SK-N-SH (cell line): ENCODE data around the gene ESYT1. TPM values are rescaled to one million over a fixed set of nuclear protein-coding genes. Genes with fewer than 3 reads are reported as not detected.
A peak's percentile ranks its signal among the peaks of the same experiment; 100 is the strongest.

Experiments
- CTCF ChIA-PET: fragments of 300-600, 350-600 bp; formaldehyde crosslinking; extraction: SDS; loops from one replicate; lab custom pipeline; 2021; lab: Yijun Ruan, JAX
- POLR2A ChIA-PET: fragments of 350-600 bp; sonication (Branson Sonifier 250); formaldehyde crosslinking; extraction: SDS; loops from one replicate; lab custom pipeline; 2020; ENCODE audit warnings: antibody characterized with exemption, inconsistent platforms; lab: Yijun Ruan, JAX
- DNase-seq: peaks from one replicate; pipeline ENCODE4 v3.0.0; 2012
- H2AFZ ChIP-seq: fragments of 200-600 bp; sonication (generic); 2 replicates; pipeline ENCODE4 v1.8.1; 2016; ENCODE audit warnings: antibody characterized with exemption, mild to moderate bottlenecking, low read depth
- H3F3A ChIP-seq: fragments of 200-600 bp; sonication (generic); replicated peaks from 2 replicates; pipeline ENCODE3; 2016; ENCODE audit warnings: antibody characterized with exemption, mild to moderate bottlenecking; ENCODE audit not compliant: insufficient read depth
- H3K27ac ChIP-seq, 2 experiments: fragments of 200-500 bp in 1 of 2; fragments of 200-600 bp in 1 of 2; sonication (Bioruptor generic) in 1 of 2; sonication (generic), shearing (Covaris generic) in 1 of 2; 2 replicates each; pipeline versions ENCODE4 v1.5.1 to v1.6.1; 2014 to 2016; ENCODE audit warnings: low read depth in 2 of 2, inconsistent platforms in 1 of 2, low read length in 1 of 2, mild to moderate bottlenecking in 1 of 2, mixed read lengths in 1 of 2
- H3K27me3 ChIP-seq: fragments of 200-600 bp; sonication (generic), shearing (Covaris generic); 2 replicates; pipeline ENCODE4 v1.6.1; 2016; ENCODE audit warnings: mixed run types; ENCODE audit not compliant: insufficient read depth
- H3K36me3 ChIP-seq, 2 experiments: fragments of 200-500 bp in 1 of 2; fragments of 200-600 bp in 1 of 2; sonication (Bioruptor generic) in 1 of 2; sonication (generic) in 1 of 2; replicated peaks in 1 of 2; 2 replicates each; pipeline versions ENCODE3 to v1.5.1; 2014 to 2016; ENCODE audit warnings: low read length in 1 of 2, mild to moderate bottlenecking in 1 of 2; ENCODE audit not compliant: insufficient read depth in 2 of 2, control insufficient read depth in 1 of 2
- H3K4me1 ChIP-seq, 2 experiments: fragments of 200-500 bp in 1 of 2; fragments of 200-600 bp in 1 of 2; sonication (Bioruptor generic) in 1 of 2; sonication (generic), shearing (Covaris generic) in 1 of 2; 2 replicates each; pipeline versions ENCODE4 v1.5.1 to v1.6.1; 2014 to 2016; ENCODE audit warnings: low read depth in 1 of 2, low read length in 1 of 2, mixed run types in 1 of 2; ENCODE audit not compliant: insufficient read depth in 2 of 2, control insufficient read depth in 1 of 2
- H3K4me2 ChIP-seq: fragments of 200-600 bp; sonication (generic), shearing (Covaris generic); 2 replicates; pipeline ENCODE4 v1.6.1; 2017; ENCODE audit warnings: mixed run types
- H3K4me3 ChIP-seq, 2 experiments: fragments of 200-500 bp in 1 of 2; fragments of 200-600 bp in 1 of 2; sonication (Bioruptor generic) in 1 of 2; sonication (generic), shearing (Covaris generic) in 1 of 2; 2 replicates each; pipeline versions ENCODE4 v1.5.1 to v1.8.1; 2014 to 2016; ENCODE audit warnings: low read depth in 2 of 2, inconsistent platforms in 1 of 2, low read length in 1 of 2, mild to moderate bottlenecking in 1 of 2, mixed read lengths in 1 of 2, moderate library complexity in 1 of 2
- H3K79me2 ChIP-seq: fragments of 200-600 bp; sonication (generic); 2 replicates; pipeline ENCODE4 v1.8.1; 2017; ENCODE audit warnings: mild to moderate bottlenecking; ENCODE audit not compliant: insufficient read depth
- H3K9ac ChIP-seq: fragments of 200-600 bp; sonication (generic); 2 replicates; pipeline ENCODE4 v1.6.1; 2017; ENCODE audit warnings: mixed run types
- H3K9me2 ChIP-seq: fragments of 200-600 bp; sonication (generic); 2 replicates; pipeline ENCODE4 v1.6.1; 2017; ENCODE audit warnings: mixed run types
- H3K9me3 ChIP-seq: fragments of 200-600 bp; sonication (generic); 2 replicates; pipeline ENCODE4 v1.6.1; 2017; ENCODE audit warnings: mixed run types, mild to moderate bottlenecking, moderate library complexity
- H4K20me1 ChIP-seq: fragments of 200-600 bp; sonication (generic); 2 replicates; pipeline ENCODE4 v1.6.1; 2017; ENCODE audit warnings: mild to moderate bottlenecking, mixed run types; ENCODE audit not compliant: insufficient read depth
- CHD2 ChIP-seq: fragments of 150-350 bp; IDR thresholded peaks from 2 replicates; pipeline ENCODE4 v1.6.1; 2018; ENCODE audit warnings: low read length; ENCODE audit not compliant: partially characterized antibody
- CTCF ChIP-seq: fragments of 200-600 bp; sonication (generic); IDR thresholded peaks from 2 replicates; pipeline ENCODE4 v1.6.1; 2017; ENCODE audit warnings: antibody characterized with exemption, mild to moderate bottlenecking, moderate library complexity
- ELF1 ChIP-seq: IDR thresholded peaks from 2 replicates; pipeline ENCODE4 v1.4.0; 2012
- EP300 ChIP-seq, 2 experiments: IDR thresholded peaks; 2 replicates each; pipeline versions ENCODE4 v1.4.0 to v1.6.1; 2012; ENCODE audit warnings: borderline replicate concordance in 1 of 2, low read depth in 1 of 2, low read length in 1 of 2
- EZH2phosphoT487 ChIP-seq: fragments of 200-600 bp; sonication (generic); IDR thresholded peaks from 2 replicates; pipeline ENCODE4 v1.6.1; 2017; ENCODE audit warnings: low read depth, mixed run types, mild to moderate bottlenecking, antibody characterized with exemption, moderate library complexity, borderline replicate concordance
- FOXJ3 ChIP-seq: sonication (generic); formaldehyde crosslinking; IDR thresholded peaks from 2 replicates; pipeline ENCODE4 v1.5.1; 2020; ENCODE audit warnings: mild to moderate bottlenecking, missing genetic modification reagents
- GABPA ChIP-seq: IDR thresholded peaks from 2 replicates; pipeline ENCODE4 v1.4.0; 2012; ENCODE audit warnings: low read depth, mild to moderate bottlenecking
- GATA2 ChIP-seq: sonication (generic); formaldehyde crosslinking; IDR thresholded peaks from 2 replicates; pipeline ENCODE4 v1.5.0; 2020; ENCODE audit warnings: mild to moderate bottlenecking, missing genetic modification reagents
- IRF3 ChIP-seq: fragments of 150-350 bp; IDR thresholded peaks from 2 replicates; pipeline ENCODE4 v1.6.1; 2016; ENCODE audit warnings: mild to moderate bottlenecking, low read depth, low read length
- MAX ChIP-seq: IDR thresholded peaks from 2 replicates; pipeline ENCODE4 v1.4.0; 2012; ENCODE audit warnings: low read depth
- MEF2A ChIP-seq: IDR thresholded peaks from 2 replicates; pipeline ENCODE4 v1.4.0; 2012; ENCODE audit warnings: low read depth, borderline replicate concordance
- MXI1 ChIP-seq: IDR thresholded peaks from 2 replicates; pipeline ENCODE4 v1.6.1; 2012; ENCODE audit warnings: mild to moderate bottlenecking, low read depth, low read length, improper control_type of control experiment
- NFIC ChIP-seq: IDR thresholded peaks from 2 replicates; pipeline ENCODE4 v1.4.0; 2012; ENCODE audit warnings: borderline replicate concordance
- POLR2AphosphoS5 ChIP-seq: IDR thresholded peaks from 2 replicates; pipeline ENCODE4 v1.6.1; 2012; ENCODE audit warnings: low read depth, low read length
- RAD21 ChIP-seq: IDR thresholded peaks from 2 replicates; pipeline ENCODE4 v1.6.1; 2012; ENCODE audit warnings: mild to moderate bottlenecking, low read length
- RCOR1 ChIP-seq: fragments of 150-350 bp; IDR thresholded peaks from 2 replicates; pipeline ENCODE4 v1.6.1; 2017; ENCODE audit warnings: antibody characterized with exemption, low read length
- RXRA ChIP-seq: IDR thresholded peaks from 2 replicates; pipeline ENCODE4 v1.4.0; 2012; ENCODE audit warnings: low read depth, mild to moderate bottlenecking, borderline replicate concordance
- TAF1 ChIP-seq: IDR thresholded peaks from 2 replicates; pipeline ENCODE4 v1.6.1; 2012; ENCODE audit warnings: low read depth, mild to moderate bottlenecking, low read length, moderate library complexity, borderline replicate concordance
- YY1 ChIP-seq: IDR thresholded peaks from 2 replicates; pipeline ENCODE4 v1.4.0; 2012; ENCODE audit warnings: low read depth, mild to moderate bottlenecking
- WGBS: methylation state at CpG from one replicate; pipeline ENCODE4 v1.1.6; 2017; ENCODE audit warnings: low lambda C conversion rate; 5-methylcytosine and 5-hydroxymethylcytosine counted together
- polyA plus RNA-seq, 3 experiments: library from polyadenylated mRNA; depleted of rRNA; stranded (reverse); fragments of >200 nt; gene quantifications; 2 replicates each; pipeline ENCODE4 v1.2.3, GENCODE V29; 2012
- TF ChIP-seq, protein P1 (sequence below): IDR thresholded peaks from 2 replicates; pipeline ENCODE4 v1.4.0; 2012; ENCODE audit warnings: low read depth, borderline replicate concordance
- TF ChIP-seq, protein P2 (sequence below): IDR thresholded peaks from 2 replicates; pipeline ENCODE4; 2012

Gene ESYT1
- polyA plus RNA-seq, 1 of the 3 experiments (the other 2 are of a cell fraction), result 132 TPM

GRCh38 chr12:56152132-56152755 is 24.2 kb downstream of the ESYT1 start, which contains the start of gene MYL6B (continued):
- TF ChIP-seq GABPA (peak; percentile 83), GATA2 (CRISPR knock-in tag) (no peak), EP300 (IDR thresholded peaks at IDR 0.05; ENCODE audit: borderline replicate concordance in 1 of 2, low read depth in 1 of 2, low read length in 1 of 2) (no peak; a peak in 1 of 4 replicates), NFIC (no peak), CHD2 (peak; percentile 88), MEF2A (no peak), TAF1 (peak; percentile 62; the same call in 1 of the 2 replicates), YY1 (peak; percentile 72), FOXJ3 (no peak)
- TF ChIP-seq, protein P1, sequence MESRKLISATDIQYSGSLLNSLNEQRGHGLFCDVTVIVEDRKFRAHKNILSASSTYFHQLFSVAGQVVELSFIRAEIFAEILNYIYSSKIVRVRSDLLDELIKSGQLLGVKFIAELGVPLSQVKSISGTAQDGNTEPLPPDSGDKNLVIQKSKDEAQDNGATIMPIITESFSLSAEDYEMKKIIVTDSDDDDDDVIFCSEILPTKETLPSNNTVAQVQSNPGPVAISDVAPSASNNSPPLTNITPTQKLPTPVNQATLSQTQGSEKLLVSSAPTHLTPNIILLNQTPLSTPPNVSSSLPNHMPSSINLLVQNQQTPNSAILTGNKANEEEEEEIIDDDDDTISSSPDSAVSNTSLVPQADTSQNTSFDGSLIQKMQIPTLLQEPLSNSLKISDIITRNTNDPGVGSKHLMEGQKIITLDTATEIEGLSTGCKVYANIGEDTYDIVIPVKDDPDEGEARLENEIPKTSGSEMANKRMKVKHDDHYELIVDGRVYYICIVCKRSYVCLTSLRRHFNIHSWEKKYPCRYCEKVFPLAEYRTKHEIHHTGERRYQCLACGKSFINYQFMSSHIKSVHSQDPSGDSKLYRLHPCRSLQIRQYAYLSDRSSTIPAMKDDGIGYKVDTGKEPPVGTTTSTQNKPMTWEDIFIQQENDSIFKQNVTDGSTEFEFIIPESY, result peak; percentile 40; the same call in 1 of the 2 replicates

DNA sequence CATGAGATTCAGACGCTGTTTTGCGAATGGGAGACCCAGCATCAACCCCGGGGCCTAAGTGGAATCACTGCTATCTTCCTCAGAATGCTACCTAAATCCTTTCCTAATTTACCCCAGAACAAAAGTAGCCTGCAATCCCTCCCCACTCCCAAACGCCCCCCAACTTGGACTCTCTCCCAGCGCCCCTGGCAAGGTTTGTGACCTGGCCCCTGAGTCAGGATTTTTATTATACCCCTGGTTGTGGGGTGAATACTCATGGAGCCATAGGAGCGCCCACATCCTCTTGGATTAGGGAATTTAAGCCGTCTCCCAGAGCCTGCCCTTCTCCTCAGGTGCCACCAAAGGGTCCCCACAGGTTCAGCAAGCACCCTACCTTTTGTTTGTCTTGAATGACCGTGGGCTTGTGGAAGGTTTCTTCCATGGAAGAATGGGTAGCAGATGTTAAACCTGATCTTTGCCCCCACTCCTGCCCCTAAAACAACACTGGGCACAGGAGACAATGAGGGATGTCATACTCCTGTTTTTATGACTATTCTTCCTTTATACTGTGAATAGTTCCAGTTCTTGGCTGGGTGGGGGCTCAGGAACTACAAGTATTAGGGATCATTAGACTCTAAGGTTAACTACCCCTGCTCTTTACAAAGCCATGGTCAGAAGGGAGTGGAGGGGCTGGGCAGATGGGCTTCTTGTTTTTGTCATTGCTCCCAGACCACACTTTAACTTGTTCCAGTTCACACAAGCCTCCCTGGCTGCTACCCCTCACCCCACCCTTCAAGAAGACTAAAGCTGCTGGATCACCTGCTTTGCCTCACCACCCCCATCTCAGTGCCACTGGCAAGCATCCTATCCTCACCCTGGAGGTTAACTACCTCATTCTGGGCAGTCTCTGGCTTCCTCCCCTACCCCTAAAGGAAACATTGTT is 24.9 kb downstream of the ESYT1 start:
- no peaks in the 10 kb centered on the region for H3K27me3 ChIP-seq
- peaks cover 34% of the 10 kb centered on the region for H3K79me2 ChIP-seq
- peaks cover 6 to 9% of the 10 kb centered on the region in 2 experiments for H3K36me3 ChIP-seq
- peak overlapping the region; percentile 95 for H3K4me2 ChIP-seq
- H3K27ac ChIP-seq, result peak overlapping the region; percentile 54 to 85; a peak in 3 of 4 replicates
- H3K4me1 ChIP-seq, result peaks cover 23 to 25% of the 10 kb centered on the region in 2 experiments; a peak in 3 of 4 replicates
- TF ChIP-seq RXRA (no peak), EZH2phosphoT487 (no peak), GABPA (no peak), RAD21 (no peak), YY1 (no peak), NFIC (no peak), CTCF (no peak), MXI1 (no peak), IRF3 (no peak), RCOR1 (no peak), MEF2A (no peak), GATA2 (CRISPR knock-in tag) (no peak), ELF1 (no peak), POLR2AphosphoS5 (no peak), MAX (no peak)
- TF ChIP-seq, protein P2, sequence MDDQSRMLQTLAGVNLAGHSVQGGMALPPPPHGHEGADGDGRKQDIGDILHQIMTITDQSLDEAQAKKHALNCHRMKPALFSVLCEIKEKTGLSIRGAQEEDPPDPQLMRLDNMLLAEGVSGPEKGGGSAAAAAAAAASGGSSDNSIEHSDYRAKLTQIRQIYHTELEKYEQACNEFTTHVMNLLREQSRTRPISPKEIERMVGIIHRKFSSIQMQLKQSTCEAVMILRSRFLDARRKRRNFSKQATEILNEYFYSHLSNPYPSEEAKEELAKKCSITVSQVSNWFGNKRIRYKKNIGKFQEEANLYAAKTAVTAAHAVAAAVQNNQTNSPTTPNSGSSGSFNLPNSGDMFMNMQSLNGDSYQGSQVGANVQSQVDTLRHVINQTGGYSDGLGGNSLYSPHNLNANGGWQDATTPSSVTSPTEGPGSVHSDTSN, result no peak
- H3K4me3 ChIP-seq, result peak overlapping the region; percentile 62 to 87
- H3K9ac ChIP-seq, result peak overlapping the region; percentile 82
- H3F3A ChIP-seq, result peaks cover 25% of the 10 kb centered on the region
- H2AFZ ChIP-seq, result no peak overlapping the region; the same call in 1 of the 2 replicates
- no peaks in the 10 kb centered on the region for H3K9me3 ChIP-seq
- ChIA-PET CTCF (interaction anchor here (1.4 to 2.4 kb wide), 2 partner anchors 24 to 37 kb away, joined by 6 to 14 read pairs; partner anchors contain the start of gene SMARCC2), POLR2A (no interaction called here)
- H3K9me2 ChIP-seq, result no peaks in the 10 kb centered on the region
- H4K20me1 ChIP-seq, result no peaks in the 10 kb centered on the region
- 6% methylated on average over 8 of the region's 8 CpGs for WGBS
- peak; percentile 48 for DNase-seq
